Keratinocyte (primary cell): Measurements from ENCODE around the gene ZNF784. TPM values are rescaled to one million over a fixed set of nuclear protein-coding genes. Genes with fewer than 3 reads are reported as not detected.

ENCODE experiments used
- DNase-seq: peaks from one replicate; pipeline ENCODE4 v3.0.0-alpha.2; 2011; ENCODE audit warnings: low read depth, missing footprints, low spot score
- FAIRE-seq: peaks from 2 replicates; lab custom pipeline; 2011; peaks lifted over from hg19 to GRCh38; lab: Jason Lieb, UNC
- H2AFZ ChIP-seq: 2 replicates; pipeline ENCODE4 v1.6.0; 2012; ENCODE audit warnings: low read length, control low read depth, inconsistent platforms; ENCODE audit not compliant: control insufficient read depth
- H3K27ac ChIP-seq: 2 replicates; pipeline ENCODE4 v1.5.1; 2011; ENCODE audit warnings: low read length; ENCODE audit not compliant: control insufficient read depth, insufficient read depth
- H3K27me3 ChIP-seq: 3 replicates; pipeline ENCODE4 v1.6.0; 2011; ENCODE audit warnings: low read length; ENCODE audit not compliant: control insufficient read depth, insufficient read depth; ENCODE audit errors: extremely low read depth
- H3K36me3 ChIP-seq, 2 experiments: 2 replicates in 1 of 2; 3 replicates in 1 of 2; pipeline ENCODE4 v1.5.1; 2011; ENCODE audit warnings: low read length in 2 of 2, mild to moderate bottlenecking in 1 of 2; ENCODE audit not compliant: control insufficient read depth in 2 of 2, insufficient read depth in 2 of 2; ENCODE audit errors: extremely low read depth in 1 of 2
- H3K4me1 ChIP-seq: 3 replicates; pipeline ENCODE4 v1.5.1; 2011; ENCODE audit warnings: low read length; ENCODE audit not compliant: control insufficient read depth, insufficient read depth; ENCODE audit errors: extremely low read depth
- H3K4me2 ChIP-seq: 3 replicates; pipeline ENCODE4 v1.6.0; 2011; ENCODE audit warnings: low read depth, low read length; ENCODE audit not compliant: control insufficient read depth, insufficient read depth; ENCODE audit errors: extremely low read depth
- H3K4me3 ChIP-seq, 3 experiments: fragments of 200-600 bp in 1 of 3; sonication (generic) in 1 of 3; 2 replicates in 2 of 3; 3 replicates in 1 of 3; pipeline ENCODE4 v1.5.1; 2011 to 2016; ENCODE audit warnings: low read length in 3 of 3, mild to moderate bottlenecking in 3 of 3, control low read depth in 2 of 3, inconsistent platforms in 1 of 3, low read depth in 1 of 3, mixed read lengths in 1 of 3, mixed run types in 1 of 3, moderate library complexity in 1 of 3; ENCODE audit not compliant: control insufficient read depth in 2 of 3, insufficient read depth in 2 of 3; ENCODE audit errors: extremely low read depth in 1 of 3
- H3K79me2 ChIP-seq: 2 replicates; pipeline ENCODE4 v1.6.0; 2012; ENCODE audit warnings: low read length; ENCODE audit not compliant: control insufficient read depth, insufficient read depth
- H3K9ac ChIP-seq: 3 replicates; pipeline ENCODE4 v1.6.0; 2011; ENCODE audit warnings: low read length; ENCODE audit not compliant: control insufficient read depth, insufficient read depth; ENCODE audit errors: extremely low read depth
- H3K9me1 ChIP-seq: 3 replicates; pipeline ENCODE4 v1.6.0; 2011; ENCODE audit warnings: low read length; ENCODE audit not compliant: control insufficient read depth, insufficient read depth; ENCODE audit errors: extremely low read depth
- H3K9me3 ChIP-seq: 2 replicates; pipeline ENCODE4 v1.5.1; 2012; ENCODE audit warnings: low read depth, low read length; ENCODE audit not compliant: control insufficient read depth
- H4K20me1 ChIP-seq: 3 replicates; pipeline ENCODE4 v1.6.0; 2011; ENCODE audit warnings: low read length; ENCODE audit not compliant: control insufficient read depth, insufficient read depth; ENCODE audit errors: extremely low read depth
- EZH2 ChIP-seq: IDR thresholded peaks from one replicate; pipeline ENCODE4 v1.6.1; 2012; ENCODE audit warnings: inconsistent platforms, mild to moderate bottlenecking, low read length, moderate library complexity
- dilution Hi-C: fragments of 300-500 bp; cut with MboI; formaldehyde crosslinking; loops from one replicate; pipeline ENCODE4 v1.7.0; 2020; ENCODE audit warnings: low sequenced_read_pairs; ENCODE audit not compliant: extremely low pct_ligation_motif_present
- polyA plus RNA-seq, 5 experiments: library from polyadenylated mRNA; depleted of rRNA in 3 of 5; stranded (reverse) in 3 of 5; stranded (forward) in 1 of 5; unstranded in 1 of 5; fragments of >200 nt; gene quantifications; 1 replicate in 1 of 5; 2 replicates in 3 of 5; 3 replicates in 1 of 5; pipeline versions ENCODE4 v1.2.1 to v1.2.3, GENCODE V29; 2011 to 2012; ENCODE audit warnings: missing spikeins in 2 of 5, low read depth in 1 of 5, low replicate concordance in 1 of 5
- TF ChIP-seq, protein P1 (sequence below), 3 experiments: IDR thresholded peaks in 1 of 3; conservative IDR thresholded peaks in 1 of 3; optimal IDR thresholded peaks in 1 of 3; 2 replicates in 2 of 3; 3 replicates in 1 of 3; pipeline versions ENCODE3 to v1.5.1; 2011; ENCODE audit warnings: low read length in 3 of 3, mild to moderate bottlenecking in 3 of 3, moderate library complexity in 2 of 3, control low read depth in 1 of 3, inconsistent platforms in 1 of 3; ENCODE audit not compliant: insufficient read depth in 2 of 3; ENCODE audit errors: extremely low read depth in 1 of 3

ZNF784 gene
- polyA plus RNA-seq, 1 donor (not counting 4 experiments of a cell fraction or from before 2014, with no cell fraction given) = 2.1 TPM

DNA sequence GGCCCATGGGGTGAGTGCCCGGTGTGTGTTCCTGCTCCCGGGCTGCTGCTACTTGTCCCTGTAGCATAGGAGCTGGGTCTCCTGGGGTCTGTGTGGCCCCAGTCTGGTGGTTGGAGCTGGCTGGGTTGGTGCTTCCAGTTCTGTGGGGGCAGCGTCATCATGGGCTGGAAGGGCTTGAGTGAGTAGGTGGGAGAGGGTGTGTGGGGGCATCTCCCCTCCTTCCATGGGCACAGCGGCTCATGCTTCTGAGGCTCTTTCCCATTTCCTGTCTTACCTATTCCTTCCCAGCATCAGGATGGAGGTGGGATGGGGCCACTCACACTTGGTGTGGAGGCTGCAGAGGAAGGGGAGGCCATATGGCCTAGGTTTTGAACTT, 42.6 kb upstream of the ZNF784 start:
- Histone ChIP-seq H3K27ac (no peak overlapping the region), H2AFZ (no peak overlapping the region), H3K9me3 (no peaks in the 10 kb centered on the region), H3K4me1 (peaks cover 9% of the 10 kb centered on the region), H3K79me2 (peaks cover 90% of the 10 kb centered on the region), H3K4me2 (no peak overlapping the region), H3K27me3 (no peaks in the 10 kb centered on the region), H3K36me3 (peaks cover 54 to 55% of the 10 kb centered on the region in 2 experiments), H3K9ac (no peak overlapping the region), H4K20me1 (peaks cover 48% of the 10 kb centered on the region), H3K4me3 (no peak overlapping the region), H3K9me1 (peaks cover 2% of the 10 kb centered on the region)
- DNase-seq (no peak), FAIRE-seq (no peak)
- no peak for TF ChIP-seq EZH2
- dilution Hi-C loops = no loop called here

DNA sequence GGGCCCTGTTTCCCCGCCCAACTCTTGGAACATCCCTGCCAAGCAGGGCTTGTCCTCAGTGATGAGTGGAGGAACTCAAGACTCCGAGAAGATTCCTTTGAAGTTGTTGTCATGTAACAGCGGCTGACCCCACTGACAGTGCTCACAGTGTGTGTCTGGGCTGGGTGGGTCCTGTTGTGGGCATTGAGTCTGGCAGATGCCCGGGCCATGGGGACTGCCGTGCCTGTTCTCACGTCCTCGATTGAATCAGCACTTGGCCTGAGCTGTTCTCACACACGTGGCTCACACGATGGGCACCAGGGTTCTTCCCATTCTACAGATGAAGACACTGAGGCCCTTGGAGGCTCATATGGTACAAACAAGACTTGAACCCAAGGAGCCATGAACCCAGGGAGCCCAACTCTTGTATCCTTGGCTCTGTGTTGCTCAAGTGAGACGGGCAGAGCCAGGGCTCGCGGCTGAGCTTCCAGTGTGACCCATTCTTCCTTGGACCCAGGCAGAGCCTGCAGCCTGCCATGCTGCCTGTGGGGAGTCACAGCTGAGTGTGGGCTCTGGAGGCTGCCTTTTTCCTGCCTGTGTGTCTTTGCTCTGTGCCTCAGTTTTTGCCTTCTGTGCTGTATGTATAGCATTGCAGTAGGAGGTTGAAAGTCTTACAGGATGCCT, 42.1 kb upstream of the ZNF784 start:
- no peak overlapping the region for H2AFZ ChIP-seq
- no peak overlapping the region for H3K9ac ChIP-seq
- FAIRE-seq = no peak
- DNase-seq = no peak
- TF ChIP-seq, protein P1, sequence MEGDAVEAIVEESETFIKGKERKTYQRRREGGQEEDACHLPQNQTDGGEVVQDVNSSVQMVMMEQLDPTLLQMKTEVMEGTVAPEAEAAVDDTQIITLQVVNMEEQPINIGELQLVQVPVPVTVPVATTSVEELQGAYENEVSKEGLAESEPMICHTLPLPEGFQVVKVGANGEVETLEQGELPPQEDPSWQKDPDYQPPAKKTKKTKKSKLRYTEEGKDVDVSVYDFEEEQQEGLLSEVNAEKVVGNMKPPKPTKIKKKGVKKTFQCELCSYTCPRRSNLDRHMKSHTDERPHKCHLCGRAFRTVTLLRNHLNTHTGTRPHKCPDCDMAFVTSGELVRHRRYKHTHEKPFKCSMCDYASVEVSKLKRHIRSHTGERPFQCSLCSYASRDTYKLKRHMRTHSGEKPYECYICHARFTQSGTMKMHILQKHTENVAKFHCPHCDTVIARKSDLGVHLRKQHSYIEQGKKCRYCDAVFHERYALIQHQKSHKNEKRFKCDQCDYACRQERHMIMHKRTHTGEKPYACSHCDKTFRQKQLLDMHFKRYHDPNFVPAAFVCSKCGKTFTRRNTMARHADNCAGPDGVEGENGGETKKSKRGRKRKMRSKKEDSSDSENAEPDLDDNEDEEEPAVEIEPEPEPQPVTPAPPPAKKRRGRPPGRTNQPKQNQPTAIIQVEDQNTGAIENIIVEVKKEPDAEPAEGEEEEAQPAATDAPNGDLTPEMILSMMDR (optimal IDR thresholded peaks at IDR 0.05 in 1 of 3, IDR thresholded peaks at IDR 0.05 in 1 of 3, conservative IDR thresholded peaks at IDR 0.05 in 1 of 3; ENCODE audit: extremely low read depth in 1 of 3, insufficient read depth in 2 of 3, low read length in 3 of 3) = no peak
- no peak for TF ChIP-seq EZH2
- no peak overlapping the region for H3K4me3 ChIP-seq
- peaks cover 48% of the 10 kb centered on the region for H4K20me1 ChIP-seq
- H3K9me1 ChIP-seq = peaks cover 2% of the 10 kb centered on the region
- H3K4me2 ChIP-seq = no peak overlapping the region
- H3K4me1 ChIP-seq = peaks cover 9% of the 10 kb centered on the region
- dilution Hi-C loops = no loop called here
- H3K9me3 ChIP-seq = no peaks in the 10 kb centered on the region
- peaks cover 93% of the 10 kb centered on the region for H3K79me2 ChIP-seq
- peaks cover 60% of the 10 kb centered on the region in 2 experiments for H3K36me3 ChIP-seq
- no peak overlapping the region for H3K27ac ChIP-seq
- H3K27me3 ChIP-seq = no peaks in the 10 kb centered on the region
